ENCODE data around the gene ZBTB20.

Gene ZBTB20

GRCh38 chr3:114838025-114838424 is 309.1 kb downstream of the ZBTB20 start:
- Histone ChIP-seq H2BK12ac (ENCODE audit: low read length in 2 of 2) (no peak overlapping the region), H2AFZ (ENCODE audit: low read depth, low read length) (no peak overlapping the region), H3K9ac (ENCODE audit: low read length) (no peak overlapping the region), H3K23ac (ENCODE audit: low read length in 2 of 2) (no peak overlapping the region), H4K91ac (ENCODE audit: low read length) (no peak overlapping the region), H3K14ac (ENCODE audit: low read length in 2 of 2) (no peak overlapping the region), H2AK5ac (ENCODE audit: low read length, severe bottlenecking) (no peak overlapping the region), H2BK120ac (ENCODE audit: low read depth, low read length) (no peak overlapping the region), H3K4me2 (ENCODE audit: low read length, poor library complexity, severe bottlenecking) (no peak overlapping the region), H3K79me1 (replicated peaks; ENCODE audit: low read length, poor library complexity, severe bottlenecking) (no peaks in the 10 kb centered on the region), H3K27ac (ENCODE audit: low read length, poor library complexity, severe bottlenecking) (no peak overlapping the region), H2BK5ac (ENCODE audit: low read depth, low read length, poor library complexity, severe bottlenecking) (no peak overlapping the region), H3K4me1 (ENCODE audit: control insufficient read depth, insufficient read depth, low read depth, low read length) (peaks cover 5% of the 10 kb centered on the region), H3K9me3 (ENCODE audit: control insufficient read depth, low read length) (no peaks in the 10 kb centered on the region), H3K36me3 (ENCODE audit: control insufficient read depth in 1 of 2, insufficient read depth in 2 of 2, low read depth in 1 of 2, low read length in 2 of 2) (no peaks in the 10 kb centered on the region), H3K4ac (ENCODE audit: low read depth in 1 of 2, low read length in 2 of 2) (no peak overlapping the region), H3K18ac (ENCODE audit: low read depth in 1 of 2, low read length in 2 of 2) (no peak overlapping the region), H3K27me3 (ENCODE audit: control insufficient read depth in 1 of 2, insufficient read depth in 1 of 2, low read length in 2 of 2) (no peaks in the 10 kb centered on the region), H3K4me3 (ENCODE audit: insufficient read depth in 1 of 2, low read depth in 1 of 2, low read length in 2 of 2) (no peak overlapping the region), H4K8ac (ENCODE audit: low read length) (no peak overlapping the region), H2BK15ac (ENCODE audit: low read depth, poor library complexity, severe bottlenecking) (no peak overlapping the region)
- DNase-seq: no peak
- no CpG with 5 or more reads among the region's 2 CpGs for WGBS

- no peak overlapping the region for H2AFZ ChIP-seq (ENCODE audit: low read depth, low read length)
- no peak overlapping the region for H2BK5ac ChIP-seq (ENCODE audit: low read depth, low read length, poor library complexity, severe bottlenecking)
- H2BK120ac ChIP-seq (ENCODE audit: low read depth, low read length): no peak overlapping the region
- H3K4ac ChIP-seq (ENCODE audit: low read depth in 1 of 2, low read length in 2 of 2): no peak overlapping the region
- H3K18ac ChIP-seq (ENCODE audit: low read depth in 1 of 2, low read length in 2 of 2): no peak overlapping the region
- H3K27me3 ChIP-seq (ENCODE audit: control insufficient read depth in 1 of 2, insufficient read depth in 1 of 2, low read length in 2 of 2): no peaks in the 10 kb centered on the region
- no peak overlapping the region for H2BK12ac ChIP-seq (ENCODE audit: low read length in 2 of 2)
- peak overlapping the region; percentile 7 for H3K9ac ChIP-seq (ENCODE audit: low read length)
- H3K14ac ChIP-seq (ENCODE audit: low read length in 2 of 2): no peak overlapping the region
- H3K79me1 ChIP-seq (replicated peaks; ENCODE audit: low read length, poor library complexity, severe bottlenecking): no peaks in the 10 kb centered on the region
- no peak overlapping the region for H2BK15ac ChIP-seq (ENCODE audit: low read depth, poor library complexity, severe bottlenecking)
- H2AK5ac ChIP-seq (ENCODE audit: low read length, severe bottlenecking): no peak overlapping the region
- H3K4me2 ChIP-seq (ENCODE audit: low read length, poor library complexity, severe bottlenecking): no peak overlapping the region
- no peak overlapping the region for H3K4me3 ChIP-seq (ENCODE audit: insufficient read depth in 1 of 2, low read depth in 1 of 2, low read length in 2 of 2)
- no peak for DNase-seq
- no peaks in the 10 kb centered on the region for H3K9me3 ChIP-seq (ENCODE audit: control insufficient read depth, low read length)
- no peak overlapping the region for H4K91ac ChIP-seq (ENCODE audit: low read length)
- H4K8ac ChIP-seq (ENCODE audit: low read length): no peak overlapping the region
- H3K4me1 ChIP-seq (ENCODE audit: control insufficient read depth, insufficient read depth, low read depth, low read length): peaks cover 5% of the 10 kb centered on the region
- no peaks in the 10 kb centered on the region for H3K36me3 ChIP-seq (ENCODE audit: control insufficient read depth in 1 of 2, insufficient read depth in 2 of 2, low read depth in 1 of 2, low read length in 2 of 2)
- H3K23ac ChIP-seq (ENCODE audit: low read length in 2 of 2): no peak overlapping the region
- WGBS: 68% methylated on average over 5 of the region's 7 CpGs
- H3K27ac ChIP-seq (ENCODE audit: low read length, poor library complexity, severe bottlenecking): no peak overlapping the region
These were observed 312.7 kb downstream of the ZBTB20 start for GRCh38 chr3:114834175-114834940.

- Histone ChIP-seq H3K4me3 (ENCODE audit: insufficient read depth in 1 of 2, low read depth in 1 of 2, low read length in 2 of 2) (no peak overlapping the region), H2BK15ac (ENCODE audit: low read depth, poor library complexity, severe bottlenecking) (no peak overlapping the region), H2AFZ (ENCODE audit: low read depth, low read length) (no peak overlapping the region), H3K79me1 (replicated peaks; ENCODE audit: low read length, poor library complexity, severe bottlenecking) (no peaks in the 10 kb centered on the region), H3K4ac (ENCODE audit: low read depth in 1 of 2, low read length in 2 of 2) (no peak overlapping the region), H3K4me2 (ENCODE audit: low read length, poor library complexity, severe bottlenecking) (no peak overlapping the region), H3K9me3 (ENCODE audit: control insufficient read depth, low read length) (no peaks in the 10 kb centered on the region), H3K27me3 (ENCODE audit: control insufficient read depth in 1 of 2, insufficient read depth in 1 of 2, low read length in 2 of 2) (no peaks in the 10 kb centered on the region), H3K18ac (ENCODE audit: low read depth in 1 of 2, low read length in 2 of 2) (no peak overlapping the region), H2BK5ac (ENCODE audit: low read depth, low read length, poor library complexity, severe bottlenecking) (no peak overlapping the region), H3K23ac (ENCODE audit: low read length in 2 of 2) (no peak overlapping the region), H4K8ac (ENCODE audit: low read length) (no peak overlapping the region), H2BK120ac (ENCODE audit: low read depth, low read length) (no peak overlapping the region), H3K36me3 (ENCODE audit: control insufficient read depth in 1 of 2, insufficient read depth in 2 of 2, low read depth in 1 of 2, low read length in 2 of 2) (no peaks in the 10 kb centered on the region), H3K4me1 (ENCODE audit: control insufficient read depth, insufficient read depth, low read depth, low read length) (peaks cover 2% of the 10 kb centered on the region), H3K27ac (ENCODE audit: low read length, poor library complexity, severe bottlenecking) (no peak overlapping the region), H3K9ac (ENCODE audit: low read length) (no peak overlapping the region), H3K14ac (ENCODE audit: low read length in 2 of 2) (no peak overlapping the region), H2AK5ac (ENCODE audit: low read length, severe bottlenecking) (no peak overlapping the region), H4K91ac (ENCODE audit: low read length) (no peak overlapping the region), H2BK12ac (ENCODE audit: low read length in 2 of 2) (no peak overlapping the region)
- no peak for DNase-seq
- 100% methylated on average over 1 of the region's 1 CpG for WGBS
These were observed 315.2 kb downstream of the ZBTB20 start for GRCh38 chr3:114831861-114832260.

GRCh38 chr3:114830652-114831051 is 316.4 kb downstream of the ZBTB20 start:
- Histone ChIP-seq H3K27ac (ENCODE audit: low read length, poor library complexity, severe bottlenecking) (no peak overlapping the region), H3K36me3 (ENCODE audit: control insufficient read depth in 1 of 2, insufficient read depth in 2 of 2, low read depth in 1 of 2, low read length in 2 of 2) (no peaks in the 10 kb centered on the region), H3K4ac (ENCODE audit: low read depth in 1 of 2, low read length in 2 of 2) (no peak overlapping the region), H2BK15ac (ENCODE audit: low read depth, poor library complexity, severe bottlenecking) (no peak overlapping the region), H2BK12ac (ENCODE audit: low read length in 2 of 2) (no peak overlapping the region), H2AFZ (ENCODE audit: low read depth, low read length) (no peak overlapping the region), H3K4me2 (ENCODE audit: low read length, poor library complexity, severe bottlenecking) (no peak overlapping the region), H3K4me3 (ENCODE audit: insufficient read depth in 1 of 2, low read depth in 1 of 2, low read length in 2 of 2) (no peak overlapping the region), H3K18ac (ENCODE audit: low read depth in 1 of 2, low read length in 2 of 2) (no peak overlapping the region), H3K23ac (ENCODE audit: low read length in 2 of 2) (no peak overlapping the region), H2AK5ac (ENCODE audit: low read length, severe bottlenecking) (no peak overlapping the region), H3K9ac (ENCODE audit: low read length) (no peak overlapping the region), H3K9me3 (ENCODE audit: control insufficient read depth, low read length) (no peaks in the 10 kb centered on the region), H4K8ac (ENCODE audit: low read length) (no peak overlapping the region), H3K14ac (ENCODE audit: low read length in 2 of 2) (no peak overlapping the region), H2BK120ac (ENCODE audit: low read depth, low read length) (no peak overlapping the region), H3K27me3 (ENCODE audit: control insufficient read depth in 1 of 2, insufficient read depth in 1 of 2, low read length in 2 of 2) (no peaks in the 10 kb centered on the region), H3K4me1 (ENCODE audit: control insufficient read depth, insufficient read depth, low read depth, low read length) (no peaks in the 10 kb centered on the region), H2BK5ac (ENCODE audit: low read depth, low read length, poor library complexity, severe bottlenecking) (no peak overlapping the region), H4K91ac (ENCODE audit: low read length) (no peak overlapping the region), H3K79me1 (replicated peaks; ENCODE audit: low read length, poor library complexity, severe bottlenecking) (no peaks in the 10 kb centered on the region)
- no peak for DNase-seq
- 94% methylated on average over 4 of the region's 4 CpGs for WGBS
